GM23338 (cell line): ENCODE measurements around the gene PLET1.

Experiments
- CTCF ChIP-seq, 2 experiments: fragments of 200-600 bp in 1 of 2; sonication (generic) in 1 of 2; conservative IDR thresholded peaks; 2 replicates each; pipeline versions ENCODE4 v1.5.1 to v1.6.1; 2016 to 2017; ENCODE audit warnings: antibody characterized with exemption in 2 of 2, low read depth in 2 of 2, mild to moderate bottlenecking in 2 of 2, moderate library complexity in 1 of 2
- ETS1 ChIP-seq: IDR thresholded peaks from 2 replicates; pipeline ENCODE4 v1.6.1; 2016; ENCODE audit warnings: antibody characterized with exemption
- EZH2phosphoT487 ChIP-seq: fragments of 200-600 bp; sonication (generic); IDR thresholded peaks from one replicate; pipeline ENCODE4 v1.8.1; 2018; ENCODE audit warnings: antibody characterized with exemption; ENCODE audit not compliant: unreplicated experiment
- POLR2AphosphoS5 ChIP-seq: IDR thresholded peaks from 2 replicates; pipeline ENCODE4 v1.6.1; 2016; ENCODE audit warnings: antibody characterized with exemption, low read depth

GRCh38 chr11:112300094-112300786 is 39.6 kb upstream of the PLET1 start:
- TF ChIP-seq POLR2AphosphoS5 (no peak), CTCF (conservative IDR thresholded peaks at IDR 0.05; ENCODE audit: low read depth in 2 of 2) (no peak), ETS1 (no peak), EZH2phosphoT487 (no peak)
